Stimulated activated CD4-positive, alpha-beta T cell treated with anti-CD3 and anti-CD28 coated beads, Interleukin-4, amount 100 ng/mL, for 24 hours (primary cell): ENCODE measurements around the gene ATG2A.

Experiments used
- DNase-seq: peaks from one replicate; pipeline ENCODE4 v3.0.0-alpha.2; 2020

Gene ATG2A

DNA sequence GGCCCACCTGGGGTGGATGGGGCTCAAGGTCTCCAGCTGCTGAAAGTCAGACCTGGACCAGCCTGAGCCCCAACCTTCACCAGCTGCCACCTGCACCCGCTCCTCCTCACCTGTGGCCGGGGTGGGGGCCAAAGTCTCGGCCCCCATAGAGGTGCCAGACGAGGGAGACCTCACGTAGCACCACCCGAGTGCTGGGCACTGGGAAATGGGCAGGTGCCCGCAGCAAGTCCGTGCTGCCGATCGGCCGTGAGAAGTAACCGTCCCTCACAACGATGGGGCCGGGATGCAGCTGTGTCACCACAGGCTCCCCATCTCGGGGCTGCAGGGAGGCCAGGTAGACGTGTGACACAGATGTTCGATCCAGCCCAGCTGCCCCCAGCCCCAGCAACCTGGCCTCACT lies 16.2 kb downstream of the ATG2A start:
- DNase-seq: no peak

DNA sequence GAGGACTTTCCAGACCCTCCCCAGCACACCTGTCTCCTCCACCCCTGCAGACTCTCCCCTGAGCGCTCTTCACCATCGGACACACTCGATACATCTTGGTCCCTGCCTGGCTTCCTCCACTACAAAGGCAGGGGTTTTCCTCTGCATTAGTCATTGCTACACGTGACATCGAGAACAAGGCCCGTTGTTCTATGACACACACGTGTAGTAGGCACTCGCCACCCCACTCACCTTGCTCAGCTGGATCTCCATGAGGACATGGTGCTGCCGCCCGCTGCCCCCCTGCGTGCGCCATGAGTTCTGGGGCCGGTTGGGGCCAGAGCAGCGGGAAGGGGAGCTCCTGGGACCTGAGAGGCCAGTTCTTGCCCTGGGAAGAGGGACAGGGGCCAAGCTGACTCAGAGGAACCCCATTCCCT lies 16.7 kb downstream of the ATG2A start:
- peak; percentile 81 for DNase-seq

DNA sequence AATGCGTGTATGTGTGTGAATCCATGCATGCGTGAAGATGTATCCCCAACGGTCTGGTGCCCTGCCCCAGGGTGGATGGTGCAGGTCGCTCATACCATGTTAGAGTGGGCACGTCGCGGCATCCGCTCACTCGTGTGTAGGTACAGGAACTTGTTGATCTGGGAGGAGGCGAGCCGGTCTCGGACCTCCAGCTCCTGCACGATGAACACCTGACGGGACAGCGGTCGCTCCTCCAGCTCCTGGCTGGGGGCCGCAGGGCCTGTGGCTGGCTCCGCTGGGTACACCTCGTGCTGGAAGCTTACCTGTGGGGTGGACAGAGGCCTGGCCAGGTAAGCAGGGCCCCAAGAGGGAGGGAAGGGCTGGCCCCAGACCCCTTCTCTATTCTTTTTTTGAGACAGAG lies 18.5 kb downstream of the ATG2A start:
- no peak for DNase-seq

DNA sequence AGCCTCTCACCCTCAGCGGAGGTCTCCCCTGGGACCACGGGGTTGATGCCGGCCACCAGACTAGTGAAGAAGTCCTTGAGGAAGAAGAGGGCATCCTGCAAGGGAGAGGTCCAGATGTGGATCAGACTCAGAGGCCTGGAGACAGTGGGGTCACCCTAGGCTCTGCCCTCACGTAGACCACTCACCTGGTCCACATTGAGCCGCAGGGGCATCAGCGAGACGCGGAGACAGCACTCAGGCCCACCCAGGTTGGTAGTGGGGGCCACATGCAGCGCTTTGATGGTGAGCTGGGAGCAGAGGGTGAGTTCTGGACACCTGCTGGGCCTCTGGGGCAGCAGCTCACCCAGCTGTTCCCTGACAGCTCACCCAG lies 18.9 kb downstream of the ATG2A start:
- no peak for DNase-seq

DNA sequence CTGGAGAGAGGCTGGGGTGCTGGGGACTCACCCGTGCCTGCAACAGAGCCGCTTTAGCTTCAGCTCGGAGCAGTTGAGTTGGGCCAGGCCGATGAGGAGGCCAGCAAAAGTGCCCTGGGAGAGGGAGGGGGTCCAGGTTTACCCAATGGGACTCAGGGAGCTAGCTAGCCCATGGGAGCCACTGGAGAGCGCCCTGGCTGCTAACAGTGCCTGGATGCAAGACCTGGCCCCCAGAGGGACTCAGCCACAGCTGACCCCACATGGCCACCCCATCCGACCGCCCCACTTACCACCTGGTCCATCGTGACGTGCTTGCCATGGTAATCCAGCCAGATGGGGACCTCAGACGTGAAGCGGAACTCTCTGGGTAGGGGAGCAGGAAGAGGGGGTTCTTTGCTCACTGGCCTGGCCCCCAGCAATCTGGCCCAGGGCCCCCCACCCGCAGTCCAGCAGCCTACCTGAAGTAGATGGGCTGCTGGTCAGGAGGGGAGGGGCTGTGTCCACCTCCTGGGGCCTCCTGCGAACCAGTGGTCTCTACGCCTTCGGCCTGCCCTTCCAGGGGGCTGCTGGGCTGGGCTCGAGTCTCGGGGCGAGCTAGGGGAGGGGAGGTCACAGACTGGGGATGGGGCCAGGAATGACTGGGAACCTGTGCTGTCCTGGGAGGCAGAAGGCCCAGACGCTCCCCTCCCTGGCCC lies 19.5 kb downstream of the ATG2A start:
- no peak for DNase-seq

DNA sequence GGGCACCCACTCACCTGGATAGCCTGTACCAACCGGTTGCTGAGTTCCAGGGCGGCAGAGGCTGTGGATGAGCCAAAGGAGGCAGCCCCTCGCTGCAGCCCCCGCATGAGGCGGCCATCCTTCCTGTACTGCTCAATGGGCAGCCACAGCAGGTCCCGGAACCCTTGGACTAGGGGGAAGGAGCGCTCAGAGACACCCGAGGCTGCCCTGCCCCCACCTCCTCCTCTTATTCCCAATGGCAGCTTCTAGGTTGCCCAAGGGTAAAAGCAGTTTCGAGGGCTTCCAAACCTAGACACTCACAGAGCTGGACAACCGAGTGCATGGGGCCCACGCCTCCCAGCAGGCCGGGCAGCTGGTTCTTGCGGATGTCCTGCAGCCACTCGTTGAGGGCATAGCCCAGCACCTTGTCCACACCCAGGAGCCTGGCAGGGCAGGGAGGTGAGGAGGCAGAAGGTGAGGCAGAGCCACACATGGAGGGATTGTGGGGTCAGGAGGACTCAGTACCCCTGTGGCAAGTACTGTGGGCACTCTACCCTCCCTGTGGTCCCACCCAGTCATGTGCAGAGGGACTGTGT lies 20.5 kb downstream of the ATG2A start:
- no peak for DNase-seq

DNA sequence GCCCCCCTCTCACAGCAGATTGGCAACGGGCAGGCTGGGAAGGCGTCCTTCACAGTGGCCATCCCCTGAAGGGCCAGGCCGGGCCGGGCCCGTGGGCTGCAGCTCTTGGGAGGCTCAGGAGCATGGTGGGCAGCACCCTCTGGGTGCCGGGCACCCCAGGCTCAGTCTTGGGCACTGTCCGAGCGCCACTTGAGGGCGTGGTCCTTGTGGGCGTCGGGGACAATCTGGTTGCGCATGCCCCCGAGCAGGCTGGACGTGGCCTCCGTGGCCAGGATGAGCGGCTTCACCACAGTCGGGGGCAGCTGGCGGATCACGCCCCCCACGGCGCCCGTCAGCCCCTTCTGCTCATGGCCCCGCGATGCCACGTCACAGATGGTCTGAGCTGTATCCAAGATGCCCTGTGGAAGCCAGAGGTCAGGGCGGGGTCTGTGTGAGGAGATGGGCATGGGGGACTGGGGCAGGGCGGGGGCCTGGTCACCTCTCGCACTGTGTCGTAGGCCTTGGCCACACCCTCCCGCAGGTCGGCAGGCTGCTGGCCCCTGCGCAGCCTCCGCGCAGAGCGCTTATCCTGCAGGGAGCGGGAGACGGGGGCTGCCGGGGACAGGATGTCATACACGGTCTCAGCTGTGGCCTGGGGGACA lies 22.1 kb downstream of the ATG2A start:
- DNase-seq: no peak

DNA sequence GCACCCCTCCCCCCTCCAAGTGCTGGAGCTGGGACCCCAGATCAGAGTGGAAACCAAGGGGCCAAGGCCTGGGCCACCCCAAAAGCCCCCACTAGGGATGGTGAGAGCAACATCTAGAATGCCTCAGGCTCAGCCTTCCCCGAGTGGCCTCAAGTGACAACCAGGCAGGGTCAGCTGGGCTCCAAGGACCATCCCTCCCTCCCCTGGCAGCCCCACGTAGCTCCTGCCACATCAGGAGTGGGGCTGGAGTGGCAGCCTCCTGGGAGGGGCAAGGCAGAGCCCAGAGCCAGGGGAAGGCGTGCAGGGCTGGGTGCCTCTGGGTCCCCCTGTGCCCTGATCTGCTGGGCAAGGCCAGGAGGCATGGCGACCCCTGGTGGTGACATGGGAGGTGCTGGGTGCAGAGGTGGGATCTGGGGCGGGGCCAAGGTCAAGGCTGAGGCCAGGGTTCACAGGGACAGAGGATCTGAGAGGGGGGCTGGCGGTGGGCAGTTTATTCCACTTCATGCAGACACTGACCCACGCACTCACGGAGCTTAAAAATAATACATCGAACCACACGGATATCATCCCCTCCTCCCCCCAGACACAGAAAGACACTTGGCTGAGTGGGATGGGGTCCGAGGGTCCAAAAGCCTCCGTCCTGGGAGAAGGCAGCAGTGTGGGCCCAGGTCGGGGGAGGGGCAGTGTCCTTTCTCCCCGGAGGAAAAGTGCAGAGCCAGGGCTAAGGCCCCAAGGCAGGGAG lies 22.8 kb downstream of the ATG2A start:
- peak; percentile 94 for DNase-seq

DNA sequence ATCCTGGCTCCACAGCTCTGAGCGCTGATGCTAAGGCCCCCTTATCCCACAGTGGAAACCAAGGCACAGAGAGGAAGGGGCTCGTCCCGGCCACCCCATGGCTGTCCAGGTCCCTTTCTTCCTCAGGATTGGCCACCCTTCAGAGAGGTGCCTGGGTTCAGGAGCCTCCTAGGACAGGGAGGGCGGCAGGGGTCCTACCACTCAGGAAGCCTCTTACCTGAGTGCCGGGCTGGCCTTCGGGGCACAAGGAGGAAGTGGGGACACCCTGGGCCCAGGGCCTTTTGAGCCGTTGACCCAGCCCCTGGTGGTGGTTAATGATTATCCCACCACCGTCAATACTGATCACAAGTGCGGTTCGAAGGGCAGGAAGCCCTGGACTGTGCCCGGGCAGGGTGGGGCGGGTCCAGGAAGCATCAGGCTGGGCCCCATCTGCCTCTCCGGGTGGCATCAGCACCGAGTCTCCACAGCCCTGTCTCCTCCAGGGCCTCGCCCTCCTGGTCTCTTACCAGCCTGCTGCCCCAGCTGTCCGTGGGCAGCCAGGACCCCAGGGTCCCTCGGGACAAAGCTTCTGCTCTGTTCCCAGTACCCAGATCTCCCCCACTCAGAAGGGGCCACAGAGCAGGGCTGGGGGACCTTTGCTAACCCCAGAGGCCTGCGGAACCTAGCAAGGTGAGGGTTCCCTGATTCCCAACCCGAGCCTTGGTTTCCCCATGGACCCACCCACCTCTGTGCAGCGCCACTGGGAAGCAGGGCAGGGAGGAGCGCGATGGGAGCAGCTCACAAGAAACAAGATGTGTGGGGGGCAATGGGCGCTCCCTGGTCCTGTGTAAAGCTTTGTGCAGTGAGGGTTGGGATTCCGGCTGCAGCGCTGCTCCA lies 23.6 kb downstream of the ATG2A start:
- no peak for DNase-seq

DNA sequence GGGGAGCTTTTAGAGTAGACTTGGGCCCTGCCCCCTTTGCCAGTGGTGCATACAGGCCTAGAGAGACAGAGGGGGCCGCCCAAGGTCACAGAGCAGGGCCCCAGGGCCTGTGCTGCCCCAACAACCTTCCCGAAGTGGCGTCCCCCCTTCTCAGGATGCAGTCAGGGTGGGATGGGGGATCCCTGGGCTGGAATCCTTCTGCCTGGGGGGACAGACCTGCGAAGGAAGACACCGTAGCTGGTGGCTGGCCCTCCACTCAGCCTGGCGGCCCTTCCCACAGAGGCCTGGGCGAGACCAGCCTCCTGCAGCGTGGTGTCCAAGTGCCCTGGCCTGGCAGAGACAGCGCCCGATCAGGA lies 24.2 kb downstream of the ATG2A start:
- DNase-seq: no peak

DNA sequence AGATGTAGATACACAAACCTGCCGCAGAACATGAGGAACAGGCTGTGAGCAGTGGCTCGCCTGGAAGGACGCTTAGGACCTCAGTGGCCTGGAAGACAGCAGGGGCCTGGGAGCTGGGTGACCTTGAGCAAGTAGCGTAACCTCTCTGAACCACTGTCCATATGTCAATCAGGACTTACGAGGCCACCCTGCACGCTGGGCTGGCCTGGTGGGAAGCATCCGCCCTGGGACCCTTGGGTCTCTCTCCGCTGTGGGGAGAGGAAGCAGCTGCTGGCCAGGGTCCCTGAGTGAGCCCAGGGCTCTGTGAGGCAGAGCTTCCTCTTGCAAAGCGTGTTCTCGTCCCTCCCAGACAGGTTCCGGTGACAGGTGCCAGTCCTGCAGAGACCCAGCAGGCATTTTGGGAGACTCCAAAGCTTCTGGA lies 24.6 kb downstream of the ATG2A start:
- DNase-seq: no peak

DNA sequence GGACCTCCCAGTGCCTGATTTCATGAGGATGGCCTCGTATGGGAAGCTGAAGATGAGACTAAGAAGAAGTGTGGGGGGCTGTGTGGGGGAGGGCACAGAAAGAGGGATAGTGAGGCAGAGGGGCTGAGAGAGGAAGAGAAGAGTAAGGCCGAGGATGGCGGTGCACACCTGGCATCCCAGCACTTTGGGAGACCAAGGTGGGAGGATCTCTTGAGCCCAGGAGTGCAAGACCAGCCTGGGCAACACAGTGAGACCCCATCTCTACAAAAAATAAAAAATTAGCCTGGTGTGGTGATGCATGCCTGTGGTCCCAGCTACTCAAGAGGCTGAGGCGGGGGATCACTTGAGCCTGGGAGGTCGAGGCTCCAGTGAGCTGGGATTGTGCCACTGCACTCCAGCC lies 25.1 kb downstream of the ATG2A start:
- no peak for DNase-seq

DNA sequence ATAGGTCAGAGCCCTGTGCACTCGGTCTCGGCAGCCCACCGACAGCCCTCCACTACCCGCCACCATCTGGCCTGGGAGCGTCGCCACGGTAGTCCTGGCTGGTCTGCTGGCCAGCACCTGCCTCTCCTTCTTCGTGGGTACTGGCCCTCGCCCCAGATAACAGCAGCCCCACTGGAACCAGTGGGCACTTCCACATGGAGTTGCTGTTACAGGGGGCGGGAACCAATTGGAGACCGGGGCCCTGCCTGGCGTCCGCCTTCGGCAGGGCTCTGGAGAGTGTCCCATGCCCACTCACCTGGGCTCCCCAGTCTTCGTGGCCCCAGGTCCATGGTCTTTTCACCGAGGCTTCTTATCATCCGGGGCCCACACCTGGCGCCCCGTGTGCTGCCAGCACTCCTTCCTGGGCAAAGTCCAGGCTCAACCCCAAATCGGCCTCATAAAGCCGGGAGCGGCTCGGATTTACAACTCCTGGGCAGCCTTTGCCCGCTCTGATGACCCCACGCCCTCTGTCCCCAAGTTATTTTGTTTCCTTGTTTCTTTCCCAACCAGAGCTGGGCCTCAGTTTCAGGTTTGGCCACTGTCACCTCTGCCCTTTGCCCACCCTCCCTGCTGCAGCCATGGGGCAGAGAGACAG lies 25.7 kb downstream of the ATG2A start:
- DNase-seq: no peak

DNA sequence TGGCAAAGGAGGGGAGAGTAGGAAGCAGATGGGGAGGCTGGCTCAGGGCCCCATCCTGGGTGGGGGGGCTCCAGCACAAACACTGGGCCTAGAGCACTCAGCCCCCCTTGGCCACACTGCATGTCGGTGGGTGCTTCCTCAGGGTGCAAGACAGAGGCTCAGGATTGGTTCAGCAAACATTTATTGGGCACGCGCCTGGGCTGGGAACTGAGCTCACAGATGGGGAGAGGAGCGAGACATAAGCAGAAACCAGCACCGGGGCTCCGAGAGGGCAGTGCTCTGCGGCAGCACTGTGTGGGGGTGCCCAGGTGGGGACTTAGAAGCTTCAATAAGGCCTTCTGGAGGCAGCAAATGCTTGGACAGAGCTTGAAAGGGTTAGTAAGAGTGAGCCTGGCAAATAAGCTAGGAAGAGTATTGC lies 26.5 kb downstream of the ATG2A start:
- DNase-seq: no peak

DNA sequence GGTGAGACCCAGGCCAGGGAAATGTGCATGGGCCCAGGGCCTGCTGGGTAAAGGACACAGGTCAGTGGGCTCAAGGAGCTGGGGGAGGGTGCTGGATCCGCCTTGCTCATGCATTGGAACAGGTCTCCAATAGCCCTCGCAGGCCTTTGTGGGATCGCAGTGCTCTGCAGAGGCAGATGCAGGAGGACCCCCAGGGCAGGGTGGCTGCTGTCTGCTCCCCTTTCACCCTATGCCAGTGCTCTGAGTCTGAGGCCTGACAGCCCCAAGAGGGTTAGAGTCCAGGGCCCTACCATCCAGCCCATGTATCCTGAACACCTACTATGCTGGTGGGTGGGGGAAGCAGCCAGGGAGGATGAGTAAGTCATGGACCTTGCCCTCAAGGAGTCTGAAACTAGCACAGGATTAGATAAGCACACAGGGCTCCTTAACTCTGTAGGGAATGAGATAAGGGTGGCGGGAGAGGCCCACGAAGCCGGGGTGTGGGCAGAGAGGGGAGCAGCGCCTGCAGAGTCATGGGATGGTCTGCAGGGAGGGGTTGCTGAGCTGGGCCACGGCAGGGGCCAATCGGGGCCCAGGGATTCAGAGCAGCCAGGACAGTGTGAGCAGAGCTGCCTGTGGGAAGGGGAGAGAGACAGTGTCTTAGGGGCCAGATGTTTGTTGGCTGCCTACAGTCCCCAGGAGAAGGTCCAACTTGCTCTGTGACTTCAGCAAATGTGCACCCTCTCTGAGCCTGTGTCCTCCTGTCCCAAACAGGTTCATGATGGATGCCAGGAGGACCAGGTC lies 28.1 kb downstream of the ATG2A start:
- no peak for DNase-seq

DNA sequence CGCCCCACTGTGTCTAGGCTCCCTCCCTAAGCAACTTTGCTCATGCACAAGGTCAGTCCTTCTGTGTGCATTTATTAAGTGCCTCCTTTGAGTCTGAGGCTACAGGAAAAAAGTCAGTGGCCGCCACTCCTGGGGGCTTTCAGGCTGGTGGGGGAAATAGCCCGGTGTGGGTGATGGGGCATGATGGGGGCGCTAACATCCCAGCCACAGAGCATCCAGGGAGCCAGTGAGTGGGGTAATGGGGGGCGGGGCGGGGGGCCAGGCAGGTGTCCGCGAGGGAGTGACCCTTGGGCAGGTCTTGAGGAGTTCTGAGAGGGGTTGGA lies 28.6 kb downstream of the ATG2A start:
- no peak for DNase-seq

DNA sequence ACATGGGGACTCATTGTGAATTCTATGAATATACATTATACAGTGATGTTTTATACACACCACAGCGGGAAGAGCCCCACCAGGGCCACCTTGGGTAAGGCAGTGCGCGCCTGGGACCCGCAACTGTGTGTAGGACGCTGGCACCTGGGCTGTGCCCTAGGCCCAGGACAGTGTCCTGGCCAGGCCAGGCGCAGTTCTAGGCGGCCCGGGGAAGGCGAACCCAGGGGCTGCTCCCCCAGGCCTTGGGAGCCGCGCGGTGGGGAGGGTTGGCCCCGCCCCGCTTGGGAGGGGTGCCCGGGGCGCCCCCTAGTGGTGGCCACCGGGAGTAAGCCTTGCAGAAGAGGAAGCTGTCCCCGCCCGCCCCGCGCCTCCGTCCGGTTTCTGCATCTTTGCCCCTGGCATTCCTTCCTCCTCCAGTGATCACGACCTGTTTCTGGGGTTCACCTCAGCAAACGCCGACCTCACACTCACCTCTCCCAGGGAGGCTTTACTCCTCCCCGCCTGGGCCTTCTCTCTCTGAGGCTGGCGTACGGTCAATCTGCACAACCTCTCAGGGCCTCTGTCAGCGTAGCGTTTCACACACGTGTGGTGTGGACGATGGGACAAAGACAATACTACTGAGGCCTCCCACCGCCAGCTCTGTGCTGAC lies 29.1 kb downstream of the ATG2A start:
- DNase-seq: peak; percentile 85

DNA sequence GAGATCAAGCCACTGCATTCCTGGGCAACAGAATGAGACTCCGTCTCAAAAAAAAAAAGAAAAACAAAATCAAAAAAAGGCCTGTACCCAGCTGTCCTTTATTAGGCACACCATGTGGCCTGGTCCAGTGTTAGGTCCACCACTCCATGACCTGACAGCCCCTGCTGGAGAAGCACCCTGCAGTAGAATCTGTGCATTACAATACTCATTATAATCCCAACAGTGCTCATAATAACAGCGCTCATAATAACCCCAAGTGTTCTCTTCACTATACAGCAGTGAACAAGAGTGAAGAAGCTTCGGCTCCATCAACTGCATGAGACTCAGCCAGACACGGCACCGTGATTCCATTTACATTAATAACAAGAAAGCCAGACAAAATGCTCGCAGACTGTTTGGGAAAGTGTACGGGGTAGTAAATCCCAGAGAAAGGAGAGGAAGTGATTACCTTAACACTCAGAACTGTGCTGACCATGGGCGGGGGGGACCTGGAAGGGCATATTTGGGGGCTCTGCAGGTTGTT lies 29.7 kb downstream of the ATG2A start:
- no peak for DNase-seq

DNA sequence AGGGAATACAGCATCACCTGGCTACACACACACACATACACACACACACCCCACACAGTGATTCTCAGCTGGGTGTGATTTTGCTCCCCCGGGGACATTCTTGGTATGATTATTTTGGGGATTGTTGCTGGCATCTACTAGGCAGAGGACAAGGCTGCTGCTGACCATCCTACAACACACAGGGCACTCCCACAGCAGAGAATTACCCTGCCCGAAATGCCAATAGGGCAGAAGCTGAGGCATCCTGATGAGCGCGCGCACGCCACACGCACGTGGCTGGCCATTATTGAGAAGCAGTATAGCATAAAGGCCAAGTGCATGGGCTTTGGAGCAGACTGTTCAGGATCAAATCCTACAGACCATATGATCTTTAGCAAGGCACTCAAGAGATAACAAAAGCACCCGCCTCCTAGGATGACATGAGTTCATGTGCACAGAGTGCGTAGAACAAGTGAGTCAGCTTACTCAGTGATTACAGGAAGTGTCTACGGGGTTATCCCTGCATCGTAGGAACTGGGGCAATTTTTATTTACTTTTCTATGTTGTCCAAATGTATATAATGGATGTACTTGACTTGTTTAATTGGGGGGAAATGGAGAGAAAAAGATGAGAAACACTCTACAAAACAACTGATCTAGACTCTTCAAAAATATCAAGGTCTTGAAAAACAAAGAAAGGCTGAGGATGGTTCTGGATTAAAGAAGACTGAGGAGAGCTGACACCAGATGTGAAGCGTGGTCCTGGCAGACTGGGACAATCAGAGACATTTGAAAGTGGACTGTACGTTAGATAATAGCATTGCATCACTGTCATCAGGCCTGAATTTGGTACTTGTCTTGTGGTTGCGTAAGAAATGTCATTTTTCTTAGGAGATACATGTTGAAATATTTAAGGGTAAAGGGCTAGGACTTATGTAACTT lies 31.4 kb downstream of the ATG2A start:
- peak; percentile 58 for DNase-seq

DNA sequence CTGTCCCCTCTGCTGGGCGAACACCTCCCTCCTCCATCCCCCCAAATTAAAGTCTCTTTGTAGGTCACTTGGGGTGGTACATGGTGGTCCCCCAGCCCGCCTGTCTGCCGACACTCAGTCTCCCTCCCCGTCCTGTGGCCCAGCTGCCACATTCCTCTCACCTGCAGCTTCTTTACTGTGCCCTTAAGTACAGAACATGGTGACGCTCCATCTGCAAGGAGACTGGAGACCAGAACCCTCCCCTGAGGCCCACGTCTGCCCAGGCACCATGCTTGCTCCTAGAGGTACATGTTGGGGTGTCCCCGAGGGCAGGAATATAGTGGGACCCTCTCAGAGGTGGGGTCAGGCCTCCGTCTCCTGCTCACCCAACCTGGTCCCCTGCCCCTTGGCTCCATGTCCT lies 33.0 kb downstream of the ATG2A start:
- DNase-seq: no peak
